Measurements from ENCODE around the gene IL1RN.
A peak's percentile ranks its signal among the peaks of the same experiment; 100 is the strongest.

Gene IL1RN

GRCh38 chr2:113126845-113127645 is at the start of gene IL1RN:
IL1RN (plus strand) TSS chr2:113127598; CDS start chr2:113127625, 27 bp downstream.
- no peak within 1 kb of the TSS for H3K4me3 ChIP-seq
- DNase-seq (ENCODE audit: low spot score in 2 of 2) = no peak

DNA sequence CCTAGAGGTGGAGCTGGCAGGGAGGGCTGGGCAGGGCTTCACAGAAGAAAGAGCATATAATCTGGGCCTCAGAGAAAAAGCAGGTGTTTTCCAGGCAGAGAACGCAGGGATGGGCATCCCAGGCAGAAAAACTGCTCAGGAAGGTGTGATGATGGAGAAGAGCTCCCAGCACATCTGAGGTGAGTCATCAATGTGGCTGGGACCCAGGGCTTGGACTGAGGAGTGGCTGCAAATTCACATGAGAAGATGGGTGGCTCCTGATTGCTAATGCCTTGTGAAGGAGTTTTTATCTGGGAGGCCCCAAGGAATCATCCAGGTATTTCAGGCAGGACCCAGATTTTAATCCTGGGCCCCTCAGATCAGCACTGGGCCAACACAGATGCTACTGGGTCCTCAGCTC is 49.5 kb upstream of the IL1RN start:
- Histone ChIP-seq H3K9me3 (no peaks in the 10 kb centered on the region), H3K4me1 (no peaks in the 10 kb centered on the region), H3K4me3 (no peak overlapping the region), H3K36me3 (replicated peaks) (no peaks in the 10 kb centered on the region), H3K27me3 (ENCODE audit: low read depth) (no peaks in the 10 kb centered on the region)
- no peak for DNase-seq (ENCODE audit: low spot score in 2 of 2)
- in situ Hi-C loops (cut with MboI; ENCODE audit: low sequenced_read_pairs) = no loop called here

More at GRCh38 chr2:113126845-113127645, at the start of gene IL1RN:
- H3K27me3 ChIP-seq (ENCODE audit: low read depth) = no peaks in the 10 kb centered on the region; the same call in 1 of the 2 replicates
- in situ Hi-C loops (cut with MboI; ENCODE audit: low sequenced_read_pairs) = no loop called here
- no peaks in the 10 kb centered on the region for H3K9me3 ChIP-seq
- H3K36me3 ChIP-seq (replicated peaks) = no peaks in the 10 kb centered on the region
- no peaks in the 10 kb centered on the region for H3K4me1 ChIP-seq

GRCh38 chr2:113078350-113078839 is 49.0 kb upstream of the IL1RN start:
- in situ Hi-C loops (cut with MboI; ENCODE audit: low sequenced_read_pairs) = no loop called here
- Histone ChIP-seq H3K9me3 (no peaks in the 10 kb centered on the region), H3K36me3 (replicated peaks) (no peaks in the 10 kb centered on the region)

DNA sequence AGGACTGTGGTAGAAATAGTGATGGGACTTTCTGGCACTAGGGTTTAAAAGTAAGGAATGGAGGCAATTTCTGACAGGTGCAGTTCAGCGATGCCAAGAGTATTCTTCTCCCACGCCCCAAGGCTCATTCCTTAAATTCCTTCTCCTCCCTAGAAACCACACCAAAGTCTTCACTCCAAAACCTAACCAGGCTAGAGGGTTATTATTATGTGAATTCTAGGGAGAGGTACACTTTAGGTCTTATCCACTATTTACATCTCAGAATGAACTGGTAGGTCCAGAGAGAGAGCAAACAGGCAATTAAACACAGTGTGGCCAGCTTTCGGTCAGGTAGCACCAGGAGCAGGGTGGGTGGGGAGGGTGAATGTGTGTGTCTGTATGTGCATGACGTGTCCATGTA is 48.3 kb upstream of the IL1RN start:
- in situ Hi-C loops (cut with MboI; ENCODE audit: low sequenced_read_pairs) = no loop called here
- Histone ChIP-seq H3K4me1 (no peaks in the 10 kb centered on the region), H3K36me3 (replicated peaks) (no peaks in the 10 kb centered on the region), H3K27me3 (ENCODE audit: low read depth) (no peaks in the 10 kb centered on the region), H3K9me3 (no peaks in the 10 kb centered on the region), H3K4me3 (no peak overlapping the region)
- DNase-seq (ENCODE audit: low spot score in 2 of 2) = peak in 1 of 2 experiments; percentile 15

More at GRCh38 chr2:113078350-113078839, 49.0 kb upstream of the IL1RN start:
- H3K4me3 ChIP-seq = no peak overlapping the region
- H3K4me1 ChIP-seq = no peaks in the 10 kb centered on the region
- no peaks in the 10 kb centered on the region for H3K27me3 ChIP-seq (ENCODE audit: low read depth)
- no peak for DNase-seq (ENCODE audit: low spot score in 2 of 2)

DNA sequence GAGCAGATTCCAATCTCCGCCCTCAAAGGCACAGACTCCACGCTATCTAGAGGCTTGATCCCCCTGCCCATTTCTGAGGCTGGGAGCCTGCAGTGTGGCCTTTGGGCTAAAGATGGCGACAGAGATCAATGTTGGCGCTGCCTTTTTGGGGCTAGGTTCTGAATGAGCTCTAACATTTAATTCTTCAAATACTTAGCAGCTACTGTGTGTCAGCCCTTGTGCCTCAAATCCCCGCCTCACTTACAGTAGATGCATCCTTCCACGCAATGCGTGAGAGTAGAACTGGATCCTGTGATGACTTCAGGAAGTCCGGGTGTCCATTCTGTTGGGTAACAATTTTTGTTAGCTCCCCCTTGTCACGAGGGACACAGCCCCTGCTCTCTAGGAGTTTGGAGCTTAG is 47.3 kb upstream of the IL1RN start:
- Histone ChIP-seq H3K9me3 (no peaks in the 10 kb centered on the region), H3K36me3 (replicated peaks) (no peaks in the 10 kb centered on the region), H3K4me1 (no peaks in the 10 kb centered on the region), H3K4me3 (no peak overlapping the region), H3K27me3 (ENCODE audit: low read depth) (no peaks in the 10 kb centered on the region)
- peak; percentile 11 to 65 for DNase-seq (ENCODE audit: low spot score in 2 of 2)
- in situ Hi-C loops (cut with MboI; ENCODE audit: low sequenced_read_pairs) = no loop called here

DNA sequence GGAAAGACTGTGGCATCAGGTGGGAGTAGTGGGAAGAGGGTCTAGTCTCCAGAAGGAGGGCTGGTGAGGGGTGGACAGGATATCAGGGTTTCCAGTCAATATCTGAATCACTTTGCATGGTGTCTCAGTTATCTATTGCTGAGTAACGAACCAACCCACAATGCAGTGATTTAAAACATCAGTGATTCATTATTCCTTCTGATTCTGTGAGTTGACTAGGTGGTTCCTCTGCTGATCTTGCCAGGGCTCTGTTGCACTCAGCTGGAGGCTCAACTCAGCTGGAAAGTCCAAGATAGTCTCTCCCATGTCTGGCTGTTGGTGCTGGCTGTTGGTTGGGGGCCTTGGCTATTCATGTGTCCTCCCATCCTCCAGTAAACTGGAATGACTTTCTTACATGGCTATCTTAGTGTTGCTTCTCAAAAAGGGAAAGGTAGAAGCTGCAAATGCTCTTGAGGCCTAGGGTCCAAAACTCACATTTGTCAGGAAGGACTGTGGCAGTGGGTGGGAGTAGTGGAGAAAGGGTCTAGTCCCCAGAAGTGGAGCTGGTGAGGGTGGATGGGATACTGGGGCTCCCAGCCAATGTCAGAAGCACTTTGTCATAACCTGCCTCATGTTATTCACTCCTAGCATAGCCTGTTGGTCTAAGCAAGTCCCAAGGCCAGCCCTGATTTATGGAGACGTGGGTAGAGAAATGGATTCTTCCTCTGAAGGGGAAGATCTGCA is 45.7 kb upstream of the IL1RN start:
- H3K4me3 ChIP-seq = no peak overlapping the region
- no peaks in the 10 kb centered on the region for H3K36me3 ChIP-seq (replicated peaks)
- in situ Hi-C loops (cut with MboI; ENCODE audit: low sequenced_read_pairs) = no loop called here
- no peaks in the 10 kb centered on the region for H3K27me3 ChIP-seq (ENCODE audit: low read depth)
- H3K9me3 ChIP-seq = no peaks in the 10 kb centered on the region
- DNase-seq (ENCODE audit: low spot score in 2 of 2) = no peak
- H3K4me1 ChIP-seq = no peaks in the 10 kb centered on the region

- in situ Hi-C loops (cut with MboI; ENCODE audit: low sequenced_read_pairs) = no loop called here
- H3K36me3 ChIP-seq (replicated peaks) = no peaks in the 10 kb centered on the region
- no peaks in the 10 kb centered on the region for H3K4me1 ChIP-seq
- no peaks in the 10 kb centered on the region for H3K9me3 ChIP-seq
- no peak for DNase-seq (ENCODE audit: low spot score in 2 of 2)
- no peak overlapping the region for H3K4me3 ChIP-seq
- no peaks in the 10 kb centered on the region for H3K27me3 ChIP-seq (ENCODE audit: low read depth)
Measured at GRCh38 chr2:113083296-113083695, 44.1 kb upstream of the IL1RN start.

GRCh38 chr2:113084249-113085000 is 43.0 kb upstream of the IL1RN start:
- H3K4me3 ChIP-seq = no peak overlapping the region
- no peaks in the 10 kb centered on the region for H3K4me1 ChIP-seq
- H3K27me3 ChIP-seq (ENCODE audit: low read depth) = no peaks in the 10 kb centered on the region
- H3K36me3 ChIP-seq (replicated peaks) = no peaks in the 10 kb centered on the region
- H3K9me3 ChIP-seq = no peaks in the 10 kb centered on the region
- in situ Hi-C loops (cut with MboI; ENCODE audit: low sequenced_read_pairs) = no loop called here
- no peak for DNase-seq (ENCODE audit: low spot score in 2 of 2)

GRCh38 chr2:113085542-113085941 is 41.9 kb upstream of the IL1RN start:
- Histone ChIP-seq H3K4me1 (no peaks in the 10 kb centered on the region), H3K9me3 (no peaks in the 10 kb centered on the region), H3K4me3 (no peak overlapping the region), H3K27me3 (ENCODE audit: low read depth) (no peaks in the 10 kb centered on the region), H3K36me3 (replicated peaks) (no peaks in the 10 kb centered on the region)
- in situ Hi-C loops (cut with MboI; ENCODE audit: low sequenced_read_pairs) = no loop called here
- DNase-seq (ENCODE audit: low spot score in 2 of 2) = no peak

DNA sequence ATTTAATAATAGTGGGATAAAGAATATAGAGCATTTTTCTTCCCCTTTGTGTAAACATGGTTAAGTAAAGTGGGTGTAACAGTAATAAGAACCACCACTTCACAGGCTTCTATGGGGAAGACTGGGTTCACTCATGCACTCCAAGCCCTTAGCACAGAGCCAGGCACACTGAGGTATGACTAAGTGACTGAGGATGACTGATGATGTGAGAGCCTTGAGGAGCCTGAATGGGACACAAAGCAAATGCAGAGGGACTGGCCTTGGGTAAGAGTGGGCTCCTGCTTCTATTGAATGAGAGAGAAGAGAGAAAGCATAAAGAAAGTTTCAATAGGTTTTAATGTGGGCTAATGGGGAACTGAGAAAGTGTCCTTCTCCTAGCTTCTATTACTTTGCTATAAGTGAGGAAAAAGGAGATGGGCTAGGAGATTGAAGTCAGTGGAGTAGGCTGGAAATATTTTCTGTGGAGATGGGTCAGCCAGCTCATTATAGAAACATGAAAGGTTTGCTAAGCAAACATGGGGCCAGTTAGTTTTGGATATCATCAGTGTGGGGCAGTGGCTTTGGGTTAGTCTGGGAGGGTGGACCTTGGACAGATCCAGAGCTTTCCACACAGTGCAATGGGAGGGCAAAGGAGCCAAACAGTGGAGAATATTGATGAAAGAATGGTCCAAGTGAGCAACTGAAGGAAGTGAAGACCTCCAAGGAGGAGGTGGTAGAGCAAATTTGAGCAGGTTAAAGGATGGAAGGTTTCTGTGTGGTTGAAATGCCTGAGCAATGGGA is 39.0 kb upstream of the IL1RN start:
- in situ Hi-C loops (cut with MboI; ENCODE audit: low sequenced_read_pairs) = no loop called here
- Histone ChIP-seq H3K4me3 (no peak overlapping the region), H3K36me3 (replicated peaks) (no peaks in the 10 kb centered on the region), H3K27me3 (ENCODE audit: low read depth) (no peaks in the 10 kb centered on the region), H3K4me1 (no peaks in the 10 kb centered on the region), H3K9me3 (no peaks in the 10 kb centered on the region)
- DNase-seq (ENCODE audit: low spot score in 2 of 2) = no peak

DNA sequence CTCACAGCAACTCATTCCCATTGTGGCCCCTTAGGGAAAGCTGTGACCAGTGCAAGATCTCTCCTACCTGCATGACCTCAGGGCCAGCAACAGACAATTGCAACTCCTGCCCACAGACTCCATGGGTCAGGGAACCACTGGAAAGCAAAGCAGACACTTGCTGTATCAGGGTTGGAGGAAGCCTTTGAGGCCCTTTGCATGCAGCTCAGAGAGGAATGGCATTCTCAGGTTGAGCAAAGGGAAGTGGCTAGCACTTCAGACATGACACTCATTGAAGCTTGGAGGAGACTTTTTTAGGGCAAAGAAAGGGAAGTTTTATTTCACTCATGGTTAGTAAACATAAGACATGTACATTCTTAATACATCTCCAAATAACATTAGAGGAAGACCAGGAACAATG is 37.5 kb upstream of the IL1RN start:
- in situ Hi-C loops (cut with MboI; ENCODE audit: low sequenced_read_pairs) = no loop called here
- Histone ChIP-seq H3K36me3 (replicated peaks) (no peaks in the 10 kb centered on the region), H3K4me3 (no peak overlapping the region), H3K4me1 (no peaks in the 10 kb centered on the region), H3K27me3 (ENCODE audit: low read depth) (peaks cover 2% of the 10 kb centered on the region; the same call in 1 of the 2 replicates), H3K9me3 (no peaks in the 10 kb centered on the region)
- no peak for DNase-seq (ENCODE audit: low spot score in 2 of 2)

DNA sequence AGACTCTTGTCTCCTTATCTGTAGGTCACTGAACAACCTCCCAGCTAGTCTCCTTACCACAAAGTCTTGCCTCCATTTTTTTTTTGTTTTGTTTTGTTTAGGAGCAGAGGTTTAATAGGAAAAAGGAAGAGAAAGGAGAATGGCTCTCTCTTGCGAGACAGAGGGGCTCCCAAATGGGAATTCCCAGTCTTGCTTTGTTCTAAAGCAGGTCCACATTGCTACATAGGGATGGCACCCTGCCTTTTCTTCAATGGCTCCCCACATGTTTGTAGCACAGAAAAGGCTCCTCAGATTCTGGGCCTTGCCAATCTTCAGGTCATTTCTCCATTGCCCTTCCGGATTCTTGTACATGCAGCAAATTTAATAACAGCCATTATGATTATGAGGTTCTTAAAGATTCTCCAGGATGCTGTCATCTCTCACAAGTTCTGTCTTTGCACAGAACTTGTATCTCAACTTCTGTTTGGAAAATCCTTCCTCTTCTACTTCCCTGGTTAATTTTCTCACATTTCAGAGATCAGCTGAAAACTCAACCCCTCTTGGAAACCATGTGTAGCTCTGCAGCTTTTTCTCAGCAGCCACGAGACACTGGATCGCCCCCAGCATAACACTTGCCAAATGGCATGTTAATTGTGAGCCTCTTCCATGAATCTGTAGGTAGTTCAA is 36.0 kb upstream of the IL1RN start:
- H3K9me3 ChIP-seq = no peaks in the 10 kb centered on the region
- DNase-seq (ENCODE audit: low spot score in 2 of 2) = no peak
- H3K4me3 ChIP-seq = no peak overlapping the region
- no peaks in the 10 kb centered on the region for H3K4me1 ChIP-seq
- in situ Hi-C loops (cut with MboI; ENCODE audit: low sequenced_read_pairs) = no loop called here
- H3K36me3 ChIP-seq (replicated peaks) = no peaks in the 10 kb centered on the region
- peaks cover 2% of the 10 kb centered on the region; the same call in 1 of the 2 replicates for H3K27me3 ChIP-seq (ENCODE audit: low read depth)

All from HAP-1 (cell line).